GM18499 (cell line): ENCODE results near the gene DNAH12.
"Not testable (repeated sequence)": the region's sequence is repeated elsewhere in the genome, so short reads cannot be mapped to it uniquely, and the experiment has no call there.

Experiments
- ATAC-seq: cut with Tn5 transposase; IDR thresholded peaks from one replicate; pipeline ENCODE4 v1.9.1; 2021; ENCODE audit warnings: moderate number of reproducible peaks; ENCODE audit not compliant: insufficient read depth, unreplicated experiment

DNAH12 gene

DNA sequence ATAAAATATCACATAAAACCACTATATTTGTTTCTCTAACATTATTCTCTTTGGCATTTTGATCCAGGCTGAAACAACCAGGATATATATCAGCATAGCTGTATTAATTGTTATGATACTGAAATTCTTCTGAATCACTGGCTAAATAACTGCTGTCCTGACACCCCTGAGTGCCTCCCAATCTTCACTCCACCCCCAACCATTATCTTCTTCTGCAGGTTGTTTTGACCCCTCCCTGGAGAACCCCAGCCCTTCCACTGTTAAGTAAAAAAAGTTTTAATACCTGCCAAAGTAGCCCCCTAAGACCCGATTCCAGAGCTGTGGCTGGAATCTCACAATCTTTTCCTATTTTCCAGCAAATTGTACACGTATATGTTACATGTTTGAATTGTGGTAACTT is 124.1 kb downstream of the DNAH12 start:
- no peak for ATAC-seq

DNA sequence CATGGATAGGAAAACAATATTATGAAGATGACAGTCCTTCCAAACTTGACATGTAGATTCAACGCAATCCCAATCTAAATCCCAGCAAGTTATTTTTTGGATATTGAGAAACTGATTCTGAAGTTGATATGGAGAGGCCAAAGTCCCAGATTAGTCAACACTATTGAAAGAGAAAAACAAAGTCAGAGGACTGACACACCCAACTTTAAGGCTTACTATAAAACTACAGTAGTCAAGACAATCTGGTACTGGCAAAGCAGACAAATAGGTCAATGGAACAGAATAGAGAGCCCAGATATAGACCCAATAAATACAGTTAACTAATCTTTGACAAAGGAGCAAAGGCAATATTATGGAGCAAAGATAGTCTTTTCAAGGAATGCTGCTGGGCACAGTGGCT is 132.4 kb downstream of the DNAH12 start:
- ATAC-seq, result no peak

DNA sequence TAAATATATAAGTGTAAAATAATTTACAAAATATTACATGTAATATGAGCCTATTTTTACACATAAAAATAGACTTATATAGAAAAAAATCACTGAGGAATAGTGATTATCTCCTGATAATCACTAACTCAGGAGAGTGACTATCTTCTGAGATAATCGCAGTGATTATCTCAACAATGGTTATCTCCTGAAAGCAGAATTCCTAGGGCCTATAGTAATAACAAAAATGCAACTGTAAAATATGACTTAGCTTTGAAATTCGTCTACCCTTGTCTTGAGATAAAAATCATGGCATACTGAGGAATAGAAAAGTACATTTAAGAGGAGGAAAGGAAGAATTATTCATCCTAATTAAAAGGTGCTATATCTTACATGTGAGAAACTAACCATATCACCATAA is 134.7 kb downstream of the DNAH12 start:
- no peak for ATAC-seq

DNA sequence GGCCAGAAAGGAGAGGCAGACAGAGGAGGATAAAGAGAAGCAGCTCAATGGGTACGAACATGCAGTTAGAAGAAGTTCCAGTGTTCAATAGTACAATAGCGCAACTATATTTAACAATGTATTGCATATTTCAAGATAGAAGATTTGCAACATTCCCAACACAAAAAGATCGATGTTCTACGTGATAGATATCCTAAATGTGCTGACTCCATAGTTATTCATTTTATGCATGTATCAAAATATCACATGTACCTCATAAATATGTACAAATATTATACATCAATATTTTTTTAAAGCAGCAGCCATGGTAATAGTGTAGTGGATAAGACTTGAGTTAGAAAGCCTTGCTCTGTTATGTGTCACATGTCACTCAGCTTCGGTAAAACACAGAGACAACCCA is 141.5 kb downstream of the DNAH12 start:
- ATAC-seq, result no peak

DNA sequence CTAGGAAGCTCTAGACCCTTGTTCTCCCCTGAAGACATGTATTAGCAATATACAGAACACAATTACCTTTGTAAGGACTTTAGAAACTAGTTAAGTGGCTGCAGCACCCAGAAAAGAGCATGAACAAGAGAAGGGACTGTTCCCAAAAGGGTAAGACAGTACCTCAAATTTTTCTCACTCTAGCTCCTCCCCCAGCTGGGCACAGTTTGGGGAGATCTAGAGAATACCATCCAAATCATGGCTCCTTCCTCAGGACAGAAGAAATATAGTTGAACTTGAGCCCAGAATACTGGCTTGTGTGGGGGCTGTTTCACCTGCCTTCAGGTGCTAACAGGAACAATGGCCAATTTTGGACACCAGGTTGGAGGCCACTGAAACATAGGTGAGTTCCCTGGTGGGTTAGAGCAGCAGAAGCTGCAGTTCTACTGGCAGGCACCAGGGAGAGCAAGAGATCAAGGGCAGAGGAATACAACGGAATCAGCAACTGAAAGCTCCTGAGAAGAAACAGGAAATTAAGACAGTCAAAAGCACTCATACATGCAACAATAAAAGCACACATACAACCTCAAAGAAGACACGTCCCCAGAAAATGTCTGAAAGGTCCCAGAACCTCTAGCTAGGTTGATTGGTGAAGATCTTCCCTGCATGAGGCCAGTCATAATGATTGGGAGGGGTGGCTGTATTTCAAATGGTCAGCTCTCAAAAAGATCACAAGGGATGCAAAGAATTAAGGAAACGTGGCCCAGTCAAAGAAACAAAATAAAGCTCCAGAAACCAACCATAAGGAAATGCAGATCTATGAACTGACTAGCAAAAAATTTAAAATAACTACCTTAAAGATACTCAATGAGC is 146.7 kb downstream of the DNAH12 start:
- ATAC-seq, result peak; percentile 89

DNA sequence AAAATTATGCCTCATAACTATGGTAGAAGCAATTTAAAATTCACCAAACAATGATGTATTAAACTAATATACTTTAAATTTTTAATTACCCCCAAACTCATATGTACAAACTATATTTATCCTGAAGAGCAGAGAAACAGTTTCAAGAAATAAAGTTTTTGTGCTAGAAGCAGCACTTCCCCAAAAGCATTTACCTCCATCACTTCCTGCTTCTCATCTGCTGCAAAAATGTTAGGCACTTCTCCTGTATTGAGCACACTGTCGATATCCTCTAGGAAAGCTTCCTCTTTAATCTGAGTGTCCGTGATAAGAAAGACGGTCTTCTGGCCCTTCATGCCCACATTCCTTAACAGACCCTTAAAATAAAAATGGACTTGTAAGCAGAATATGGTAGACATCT is 150.2 kb downstream of the DNAH12 start:
- ATAC-seq, result no peak

DNA sequence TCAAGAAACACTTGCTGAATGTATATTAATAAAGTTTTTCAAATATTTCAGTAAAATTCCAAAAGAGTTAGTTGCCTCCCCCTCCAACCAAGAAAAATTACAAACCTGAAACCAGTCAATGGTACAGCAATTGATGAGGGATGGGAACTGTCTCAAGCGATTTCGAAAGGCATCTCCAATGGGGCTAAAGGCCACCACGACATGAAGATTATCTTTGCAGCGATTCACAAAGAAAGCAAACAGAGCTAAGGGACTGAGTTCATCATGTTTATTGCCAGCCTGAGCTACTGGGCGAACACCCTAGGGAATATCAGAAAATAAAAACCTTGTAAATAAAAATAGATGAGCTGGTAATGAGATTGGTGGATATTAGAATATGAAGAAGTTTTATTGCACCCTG is 152.4 kb downstream of the DNAH12 start:
- ATAC-seq, result no peak

DNA sequence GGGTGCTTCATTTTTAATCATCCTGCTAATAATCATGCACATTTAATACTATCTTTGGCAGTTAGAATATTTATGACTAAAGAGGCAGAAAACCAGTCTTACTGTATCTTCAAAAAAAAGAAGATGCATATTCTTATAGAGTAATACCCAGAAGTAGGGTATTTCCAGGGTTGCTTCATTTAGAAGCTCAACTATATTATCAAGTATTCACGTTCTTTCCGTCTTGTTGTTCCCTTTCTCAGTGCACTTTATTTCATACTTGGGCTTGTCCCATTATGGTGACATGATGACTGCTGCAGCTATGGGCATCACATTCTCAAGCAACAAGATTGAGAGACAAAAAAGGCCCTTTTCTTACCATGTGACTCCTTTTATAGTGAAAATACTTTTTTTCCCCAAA is 154.9 kb downstream of the DNAH12 start:
- ATAC-seq, result no peak

DNA sequence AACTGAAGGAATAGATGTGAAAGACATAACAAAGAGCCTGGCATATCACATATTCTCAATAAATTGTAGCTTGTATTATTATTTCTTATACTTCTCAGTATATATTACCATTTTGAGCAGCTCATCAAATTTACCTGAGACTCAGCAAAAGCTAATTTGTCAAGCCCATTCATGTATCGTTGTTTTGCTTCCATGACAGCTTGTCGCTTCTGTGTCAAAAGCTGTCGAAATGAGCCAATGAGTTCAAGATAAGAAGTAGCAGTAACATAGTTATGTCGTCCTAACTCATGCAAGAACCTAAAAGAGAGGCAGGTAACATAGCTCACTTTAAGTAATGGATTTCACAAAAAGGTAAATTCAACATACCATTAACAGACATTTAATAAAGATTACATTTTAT is 157.8 kb downstream of the DNAH12 start:
- no peak for ATAC-seq

DNA sequence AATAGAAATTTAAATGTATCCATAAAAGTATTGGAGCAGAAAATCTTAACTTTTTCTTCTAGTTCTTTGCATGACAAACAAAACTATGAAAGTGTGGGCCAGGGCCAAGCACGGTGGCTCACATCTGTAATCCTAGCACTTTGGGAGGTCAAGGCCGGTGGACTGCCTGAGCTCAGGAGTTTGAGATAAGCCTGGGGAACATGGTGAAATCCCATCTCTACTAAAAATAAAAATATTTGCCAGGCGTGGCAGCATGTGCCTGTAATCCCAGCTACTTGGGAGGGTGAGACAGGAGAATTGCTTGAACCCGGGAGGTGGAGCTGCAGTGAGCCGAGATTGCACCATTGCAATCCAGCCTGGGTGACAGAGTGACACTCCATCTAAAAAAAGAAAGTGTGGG is 158.6 kb downstream of the DNAH12 start:
- ATAC-seq, result no peak

DNA sequence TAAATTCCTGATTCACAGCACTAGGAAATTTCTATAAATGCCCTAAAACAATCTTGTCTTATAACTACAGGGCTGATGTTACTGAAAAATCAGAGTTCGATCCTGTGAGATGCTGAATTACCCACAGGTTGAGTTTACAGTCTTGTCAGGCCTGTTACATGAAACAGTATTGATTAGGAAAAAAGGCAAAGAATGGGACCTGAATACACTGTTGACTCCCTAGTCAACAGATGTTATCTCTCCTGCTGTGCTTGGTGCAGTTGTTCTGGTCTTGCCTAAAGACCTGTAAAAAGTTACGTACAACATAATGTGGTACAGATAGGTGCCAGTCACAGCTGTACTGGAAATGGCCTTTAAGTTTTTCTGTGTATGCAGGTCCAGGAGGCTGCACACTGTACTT is 160.3 kb downstream of the DNAH12 start:
- ATAC-seq, result no peak

DNA sequence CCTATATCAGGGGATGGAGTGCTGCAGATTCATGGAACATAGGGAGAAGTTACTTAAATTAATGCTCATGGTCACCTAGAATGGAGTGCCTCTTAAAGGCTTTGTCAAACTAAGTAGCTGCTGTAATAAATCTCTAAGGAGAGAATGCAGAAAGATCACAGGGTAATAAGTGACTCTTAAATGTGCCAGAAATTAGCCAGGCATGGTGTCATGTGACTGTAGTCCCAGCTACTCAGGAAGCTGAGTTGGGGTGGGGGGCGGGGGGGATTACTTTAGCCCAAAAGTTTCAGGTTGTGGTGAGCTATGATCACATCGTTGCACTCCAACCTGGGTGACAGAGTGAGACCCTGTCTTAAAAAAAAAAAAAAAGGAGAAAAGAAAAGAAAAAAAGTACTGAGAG is 160.7 kb downstream of the DNAH12 start:
- ATAC-seq, result no peak

DNA sequence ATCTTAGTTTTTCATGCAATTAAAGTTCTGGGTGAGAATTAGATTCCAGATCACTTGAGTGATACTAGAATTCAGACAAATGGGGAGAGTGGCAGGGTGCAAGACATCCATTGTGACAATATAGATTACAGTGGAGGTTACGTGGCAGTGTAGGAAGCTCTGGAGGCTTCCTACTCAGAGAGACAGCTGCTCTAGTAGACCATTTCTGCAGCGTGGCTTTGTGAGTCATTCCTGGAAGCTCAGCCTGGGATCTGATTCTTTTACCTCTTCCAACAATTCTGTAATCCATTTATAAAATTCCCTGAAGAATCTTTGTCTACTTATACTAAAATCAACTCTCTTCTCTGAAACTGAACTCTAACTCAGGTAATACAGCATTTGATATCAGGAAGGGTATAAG is 161.2 kb downstream of the DNAH12 start:
- no peak for ATAC-seq

DNA sequence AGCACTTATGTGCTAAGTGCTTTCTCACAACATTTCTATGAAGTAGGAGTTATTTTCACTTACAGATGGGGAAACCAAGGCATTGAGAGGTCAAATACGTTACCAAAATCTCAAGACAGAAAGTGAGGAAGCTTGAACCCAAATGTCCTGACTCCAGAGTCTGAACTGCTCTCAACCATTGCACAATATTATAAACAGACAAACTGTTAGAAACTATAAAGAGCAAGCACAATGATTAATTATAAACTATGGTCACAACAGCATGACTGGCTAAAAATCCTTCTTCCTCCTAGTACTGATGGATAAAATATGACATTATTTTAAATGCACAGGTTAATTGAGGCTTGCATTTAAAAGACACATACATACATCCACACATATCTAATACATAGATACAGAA is 173.8 kb downstream of the DNAH12 start:
- no peak for ATAC-seq

DNA sequence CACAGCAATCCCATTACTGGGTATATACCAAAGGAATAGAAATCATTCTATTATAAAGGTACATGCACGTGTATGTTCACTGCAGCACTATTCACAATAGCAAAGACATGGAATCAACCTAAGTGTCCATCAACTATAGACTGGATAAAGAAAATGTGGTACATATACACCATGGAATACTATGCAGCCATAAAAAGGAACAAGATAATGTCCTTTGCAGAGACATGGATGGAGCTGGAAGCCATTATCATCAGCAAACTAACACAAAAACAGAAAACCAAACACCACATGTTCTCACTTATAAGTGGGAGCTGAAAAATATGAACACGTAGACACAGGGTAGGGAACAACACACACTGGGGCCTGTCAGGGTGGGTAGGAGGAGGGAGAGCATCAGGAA is 179.1 kb downstream of the DNAH12 start:
- ATAC-seq, result not testable (repeated sequence)

DNA sequence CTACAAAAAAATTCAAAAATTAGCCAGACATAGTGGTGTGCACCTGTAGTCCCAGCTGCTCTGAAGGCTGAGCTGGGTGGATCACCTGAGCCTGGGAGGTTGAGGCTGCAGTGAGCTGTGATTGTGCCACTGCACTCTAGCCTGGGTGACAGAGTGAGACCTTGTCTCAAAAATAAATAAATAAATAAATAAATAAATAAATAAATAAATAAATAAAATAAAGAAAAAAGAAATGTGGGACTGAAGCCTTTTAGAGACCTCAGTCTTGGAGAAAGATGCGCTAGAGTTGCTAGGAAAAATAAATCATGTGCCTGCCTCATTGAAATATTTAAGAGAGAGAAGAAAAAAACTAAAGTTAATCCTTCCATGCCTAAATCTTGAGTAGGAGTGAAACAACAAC is 187.9 kb downstream of the DNAH12 start:
- ATAC-seq, result not testable (repeated sequence)

DNA sequence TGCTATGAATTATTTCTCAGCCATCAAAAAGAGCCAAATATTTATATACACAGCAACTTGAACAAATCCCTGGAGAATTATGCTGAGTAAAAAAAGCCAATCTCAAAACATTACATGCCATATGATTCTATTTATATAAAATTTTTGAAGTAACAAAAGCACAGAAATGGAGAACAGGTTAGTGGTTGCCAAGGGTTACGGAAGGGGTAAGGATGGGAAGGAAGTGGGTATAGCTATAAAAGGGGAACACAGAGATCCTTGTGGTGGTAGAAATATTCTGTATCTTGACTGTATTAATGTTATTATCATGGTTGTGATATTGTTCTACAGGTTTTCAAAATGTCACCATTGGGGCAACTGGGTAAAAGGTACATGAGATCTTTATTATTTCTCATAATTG is 189.4 kb downstream of the DNAH12 start:
- ATAC-seq, result no peak

DNA sequence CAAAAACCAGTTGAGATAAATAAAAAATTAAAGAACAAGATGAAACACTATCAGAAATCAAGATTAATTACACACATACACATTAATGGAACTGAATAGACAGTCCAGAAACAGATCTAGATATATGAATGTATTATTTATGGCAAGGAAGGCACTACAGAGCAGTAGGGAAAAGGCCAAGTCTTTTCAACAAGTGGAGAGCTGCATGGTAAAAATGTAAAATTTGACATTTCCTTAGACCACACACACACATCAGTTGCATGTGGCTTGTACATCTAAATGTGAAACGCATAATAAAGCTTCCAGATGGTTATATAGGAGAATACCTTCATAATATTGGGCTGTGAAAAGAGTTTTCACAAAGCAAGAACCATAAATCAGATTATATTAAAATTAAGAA is 193.9 kb downstream of the DNAH12 start:
- ATAC-seq, result no peak

DNA sequence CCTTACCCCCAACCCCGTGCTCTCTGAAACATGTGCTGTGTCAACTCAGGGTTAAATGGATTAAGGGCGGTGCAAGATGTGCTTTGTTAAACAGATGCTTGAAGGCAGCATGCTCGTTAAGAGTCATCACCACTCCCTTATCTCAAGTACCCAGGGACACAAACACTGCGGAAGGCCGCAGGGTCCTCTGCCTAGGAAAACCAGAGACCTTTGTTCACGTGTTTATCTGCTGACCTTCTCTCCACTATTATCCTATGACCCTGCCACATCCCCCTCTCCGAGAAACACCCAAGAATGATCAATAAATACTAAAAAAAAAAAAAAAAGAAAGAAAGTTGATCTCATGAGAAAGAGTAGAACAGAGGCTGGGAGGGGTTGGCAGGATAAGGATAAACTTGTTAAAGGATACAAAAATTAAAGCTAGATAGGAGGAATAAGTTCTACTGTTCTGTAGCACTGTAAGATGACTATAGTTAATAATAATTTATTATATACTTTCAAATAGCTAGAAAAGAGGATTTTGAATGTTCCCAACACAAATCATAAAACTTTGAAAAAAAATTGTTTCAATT is 205.0 kb downstream of the DNAH12 start:
- not testable (repeated sequence) for ATAC-seq

DNA sequence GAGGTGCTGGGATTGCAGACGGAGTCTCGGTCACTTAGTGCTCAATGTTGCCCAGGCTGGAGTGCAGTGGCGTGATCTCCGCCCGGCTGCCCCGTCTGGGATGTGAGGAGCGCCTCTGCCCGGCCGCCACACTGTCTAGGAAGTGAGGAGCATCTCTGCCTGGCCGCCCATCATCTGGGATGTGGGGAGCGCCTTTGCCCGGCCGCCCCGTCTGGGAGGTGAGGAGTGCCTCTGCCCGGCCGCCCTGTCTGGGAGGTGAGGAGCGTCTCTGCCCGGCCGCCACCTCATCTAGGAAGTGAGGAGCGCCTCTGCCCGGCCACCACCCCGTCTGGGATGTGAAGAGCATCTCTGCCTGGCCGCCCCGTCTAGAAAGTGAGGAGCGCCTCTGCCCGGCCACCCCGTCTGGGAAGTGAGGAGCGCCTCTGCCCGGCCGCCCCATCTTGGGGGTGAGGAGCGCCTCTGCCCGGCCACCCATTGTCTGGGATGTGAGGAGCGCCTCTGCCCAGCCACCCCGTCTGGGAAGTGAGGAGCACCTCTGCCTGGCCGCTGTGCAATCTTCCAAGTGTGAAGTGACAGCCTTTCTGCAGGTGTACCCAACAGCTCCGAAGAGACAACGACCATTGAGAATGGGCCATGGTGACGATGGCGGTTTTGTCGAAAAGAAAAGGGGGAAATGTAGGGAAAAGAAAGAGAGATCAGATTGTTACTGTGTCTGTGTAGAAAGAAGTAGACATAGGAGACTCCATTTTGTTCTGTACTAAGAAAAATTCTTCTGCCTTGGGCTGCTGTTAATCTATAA is 205.7 kb downstream of the DNAH12 start:
- ATAC-seq, result not testable (repeated sequence)

DNA sequence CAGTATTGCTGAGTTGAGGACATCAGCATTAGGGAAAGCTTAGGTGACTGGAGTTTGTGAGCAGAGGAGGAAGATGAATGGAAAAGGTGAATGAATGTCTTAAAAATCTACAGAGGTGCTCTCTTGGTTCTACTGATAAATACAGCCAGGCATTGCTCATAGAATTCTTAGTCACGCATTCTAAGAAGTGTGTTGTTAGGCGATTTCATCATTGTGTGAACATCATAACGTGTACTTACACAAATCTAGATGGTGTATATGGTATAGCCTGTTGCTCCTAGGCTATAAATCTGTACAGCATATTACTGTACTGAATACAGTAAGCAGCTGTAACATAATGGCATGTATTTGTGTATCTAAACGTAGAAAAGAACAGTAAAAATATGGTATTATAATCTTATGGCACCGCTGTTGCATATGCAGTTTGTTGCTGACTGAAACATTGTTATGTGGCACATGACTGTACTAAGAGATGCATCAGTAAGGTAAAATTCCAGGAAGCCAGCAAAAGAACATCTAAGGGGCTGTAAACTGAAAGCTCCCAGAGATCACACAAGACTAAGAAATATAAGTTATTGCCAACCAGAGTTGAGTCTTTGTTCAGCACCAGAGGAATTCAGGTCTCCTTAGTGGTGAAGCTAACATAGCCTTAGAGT is 208.7 kb downstream of the DNAH12 start:
- no peak for ATAC-seq
